Upper lobe of left lung (tissue), 4 donors: ENCODE measurements around the gene SNAP47.

Experiments
- CTCF ChIP-seq, 6 experiments: fragments of 450-650 bp in 4 of 6; fragments of 200-600 bp in 2 of 6; sonication (generic) in 2 of 6; IDR thresholded peaks; one replicate each; pipeline ENCODE4 v1.5.1; 2016 to 2019; ENCODE audit warnings: antibody characterized with exemption in 6 of 6
- EP300 ChIP-seq, 4 donors: sonication (generic); formaldehyde crosslinking; IDR thresholded peaks; one replicate each; pipeline ENCODE4 v1.5.1; 2017; ENCODE audit warnings: antibody characterized with exemption in 4 of 4, control low read depth in 2 of 4
- POLR2A ChIP-seq, 4 donors: fragments of 450-650 bp; IDR thresholded peaks; one replicate each; pipeline ENCODE4 v1.5.1; 2016 to 2017; ENCODE audit warnings: antibody characterized with exemption in 4 of 4, mild to moderate bottlenecking in 2 of 4
- POLR2AphosphoS5 ChIP-seq, 2 donors: sonication (generic); formaldehyde crosslinking; IDR thresholded peaks; one replicate each; pipeline ENCODE4 v1.5.1; 2017; ENCODE audit warnings: antibody characterized with exemption in 2 of 2

GRCh38 chr1:227799756-227800155 lies 64.5 kb downstream of the SNAP47 start:
- no peak for TF ChIP-seq CTCF (IDR thresholded peaks at IDR 0.05)
- TF ChIP-seq POLR2A (IDR thresholded peaks at IDR 0.05): no peak
- no peak for TF ChIP-seq EP300 (IDR thresholded peaks at IDR 0.05)
- TF ChIP-seq POLR2AphosphoS5 (IDR thresholded peaks at IDR 0.05): no peak
